Hypothalamus (tissue), 51 donors: ENCODE data around the gene ZNF804A.

ENCODE experiments used
- DNase-seq, 51 donors: peaks; one replicate each; lab custom pipeline; 2025; lab: John Stamatoyannopoulos, UW

ZNF804A gene

DNA sequence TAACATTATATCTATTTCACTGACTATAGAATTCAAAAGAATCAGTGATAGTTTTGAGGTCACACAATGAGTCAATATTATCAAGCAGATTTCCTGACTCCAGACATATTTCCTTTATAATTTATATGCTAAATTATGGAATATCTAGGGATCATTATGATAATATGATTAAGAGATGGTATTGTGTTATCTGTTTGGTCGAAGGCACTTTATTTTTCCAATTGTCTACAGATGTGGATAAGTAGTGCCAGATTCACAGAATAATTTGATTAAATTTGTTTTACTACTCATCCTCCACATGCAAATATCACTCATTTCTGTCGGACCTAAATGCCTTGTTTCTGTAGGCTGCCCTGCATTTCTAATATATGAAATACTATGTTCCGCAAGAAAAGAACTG, 4.4 kb downstream of the ZNF804A start:
- no peak for DNase-seq

DNA sequence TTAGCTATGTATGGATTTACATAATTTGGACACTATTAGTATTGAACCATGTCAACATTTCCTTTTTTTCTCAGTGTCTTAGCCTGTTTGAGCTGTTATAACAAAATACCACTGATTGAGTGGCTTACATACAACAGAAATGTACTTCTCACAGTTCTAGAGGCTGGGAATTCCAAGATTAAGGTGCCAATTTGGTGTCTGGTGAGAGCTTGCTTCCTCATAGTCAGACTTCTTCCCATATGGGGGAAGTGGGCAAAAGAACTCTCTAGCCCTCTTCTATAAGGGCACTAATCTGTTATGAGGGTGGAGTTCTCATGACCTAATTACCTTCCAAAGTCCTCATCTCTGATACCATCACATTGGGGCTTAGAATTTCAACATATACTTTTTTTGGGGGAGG, 12.6 kb downstream of the ZNF804A start:
- DNase-seq: no peak

DNA sequence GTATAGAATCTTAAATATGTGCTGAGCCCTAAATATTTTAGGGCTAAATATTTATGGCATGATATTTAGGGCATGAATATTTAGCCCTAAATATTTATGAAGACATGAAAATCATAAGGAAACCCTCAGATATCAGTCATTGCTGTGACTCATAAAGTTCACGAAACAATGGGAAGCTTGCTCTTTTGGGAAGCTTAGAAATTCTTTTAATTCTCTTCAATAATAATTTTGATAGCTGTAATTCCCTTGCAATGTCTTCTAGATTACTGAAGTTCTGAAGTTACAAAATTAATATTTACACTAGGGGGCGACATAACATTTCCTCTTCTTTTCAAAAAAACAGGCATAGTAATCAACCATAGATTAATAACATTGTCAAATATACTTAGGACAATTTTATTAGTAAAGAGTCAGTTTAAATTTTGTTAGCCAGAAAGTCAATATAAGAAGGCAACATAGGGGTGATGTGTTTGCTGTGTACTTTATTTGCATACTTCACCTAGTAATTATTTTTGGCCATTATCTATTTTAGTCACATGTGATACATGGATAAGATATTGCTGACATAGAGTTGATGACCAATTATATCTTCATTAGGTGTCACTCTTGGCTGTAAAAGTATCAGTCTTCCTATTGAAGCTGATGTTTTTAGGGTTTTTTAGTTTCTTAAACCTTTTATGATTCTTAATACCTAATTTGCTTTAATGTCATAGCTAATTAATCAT, 13.2 kb downstream of the ZNF804A start:
- DNase-seq: no peak

DNA sequence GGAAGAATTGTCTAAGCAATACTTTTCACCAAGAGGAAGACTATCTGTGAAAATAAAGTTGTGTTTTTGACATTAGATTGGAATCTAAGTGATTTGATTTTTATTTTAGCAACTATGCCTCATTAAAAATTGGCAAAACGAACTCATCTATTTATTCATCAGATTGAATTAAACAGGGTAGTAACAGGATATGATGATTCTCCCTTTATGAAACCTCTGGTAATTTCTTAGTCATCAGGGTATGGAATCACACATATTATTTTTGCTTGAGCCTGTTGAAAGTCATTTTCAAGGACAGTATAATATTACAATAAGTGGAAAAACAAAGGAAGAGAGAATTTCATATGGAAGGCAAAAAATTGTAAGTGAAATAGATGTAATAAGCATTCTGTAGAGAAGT, 22.0 kb downstream of the ZNF804A start:
- no peak for DNase-seq

DNA sequence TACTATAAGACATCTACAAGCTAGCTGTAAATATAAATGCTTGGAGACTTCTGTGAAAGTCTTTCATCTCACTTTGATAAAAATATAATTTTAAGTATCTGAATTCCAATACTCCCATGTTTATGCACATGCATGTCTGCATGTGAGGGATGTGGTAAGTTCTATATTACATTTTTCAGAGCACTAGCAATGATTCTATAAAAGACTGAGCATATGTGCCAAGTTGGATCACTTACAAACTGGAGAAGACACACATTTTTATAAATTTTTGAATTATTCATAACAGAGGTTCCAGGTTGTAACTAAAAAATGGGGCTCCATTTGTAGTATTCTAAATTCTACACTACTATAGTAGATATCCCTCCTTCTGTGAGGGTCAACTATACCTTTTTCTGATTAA, 26.0 kb downstream of the ZNF804A start:
- DNase-seq: no peak

DNA sequence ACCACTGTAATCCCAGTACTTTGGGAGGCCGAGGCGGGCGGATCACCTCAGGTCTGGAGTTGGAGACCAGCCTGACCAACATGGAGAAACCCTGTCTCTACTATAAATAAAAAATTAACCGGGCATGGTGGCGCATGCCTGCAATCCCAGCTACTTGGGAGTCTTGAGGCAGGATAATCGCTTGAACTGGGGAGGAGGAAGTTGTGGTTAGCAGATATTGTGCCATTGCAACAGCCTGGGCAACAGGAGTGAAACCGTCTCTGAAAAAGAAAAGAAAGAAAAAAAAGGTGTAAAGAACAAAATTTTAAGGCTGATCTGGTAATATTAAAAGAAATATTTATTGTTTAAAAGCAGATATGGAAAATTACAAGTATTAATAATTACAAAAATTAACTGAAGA, 29.7 kb downstream of the ZNF804A start:
- no peak for DNase-seq

DNA sequence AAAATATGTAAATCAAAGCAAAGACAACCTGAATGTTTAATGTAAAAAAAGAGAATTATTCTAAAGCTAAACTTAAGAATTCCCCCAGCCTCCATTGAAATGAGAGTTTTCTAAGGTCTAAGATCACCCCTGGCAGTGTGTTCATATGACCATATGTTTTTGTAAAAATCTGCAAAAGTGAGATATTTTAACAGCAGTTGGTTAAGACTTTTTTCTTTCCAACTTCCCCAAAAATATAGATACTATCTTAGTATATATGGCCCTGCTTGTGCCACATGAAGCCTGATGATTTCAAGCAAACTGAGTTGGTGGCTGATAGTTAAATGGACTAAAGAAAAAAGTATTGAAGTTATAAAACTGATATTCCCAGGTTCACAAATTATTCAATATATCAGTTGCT, 35.4 kb downstream of the ZNF804A start:
- no peak for DNase-seq

DNA sequence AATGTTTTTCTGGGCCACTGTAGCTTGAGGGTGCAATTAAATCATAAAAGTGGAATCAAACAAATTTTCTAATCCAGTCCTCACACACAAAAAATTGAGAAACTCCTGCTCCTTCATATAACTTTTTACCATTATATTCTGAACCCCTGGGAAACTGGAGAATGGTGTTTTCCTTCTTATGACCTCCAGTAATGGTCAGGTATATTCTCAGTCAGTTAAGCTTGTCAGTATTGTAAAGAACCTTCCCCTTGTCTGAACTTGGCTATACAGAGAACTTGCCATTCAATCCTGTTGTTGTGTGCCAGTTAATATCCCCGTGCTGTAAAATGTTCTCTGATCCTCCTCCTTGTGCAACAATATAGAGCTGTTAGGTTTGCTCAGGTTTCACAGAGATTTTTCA, 39.5 kb downstream of the ZNF804A start:
- DNase-seq: no peak

DNA sequence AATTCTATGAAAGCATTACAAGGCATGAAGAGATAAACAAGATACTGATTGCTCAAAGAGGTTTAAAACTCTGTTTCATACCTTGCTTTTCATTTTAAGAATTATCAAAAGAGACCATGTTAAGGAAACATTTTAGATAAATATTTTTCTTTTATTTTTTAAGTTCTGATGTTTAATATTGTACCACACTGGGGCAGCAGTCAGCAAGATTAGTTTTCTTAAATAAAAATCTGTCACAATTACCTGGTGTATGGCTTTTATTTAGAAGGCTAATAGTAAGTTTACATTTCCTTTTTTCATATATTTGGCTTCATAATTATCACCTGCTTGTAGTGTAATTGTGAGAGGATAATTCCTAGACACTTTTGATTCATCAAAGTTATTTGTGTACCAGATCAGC, 46.4 kb downstream of the ZNF804A start:
- no peak for DNase-seq

DNA sequence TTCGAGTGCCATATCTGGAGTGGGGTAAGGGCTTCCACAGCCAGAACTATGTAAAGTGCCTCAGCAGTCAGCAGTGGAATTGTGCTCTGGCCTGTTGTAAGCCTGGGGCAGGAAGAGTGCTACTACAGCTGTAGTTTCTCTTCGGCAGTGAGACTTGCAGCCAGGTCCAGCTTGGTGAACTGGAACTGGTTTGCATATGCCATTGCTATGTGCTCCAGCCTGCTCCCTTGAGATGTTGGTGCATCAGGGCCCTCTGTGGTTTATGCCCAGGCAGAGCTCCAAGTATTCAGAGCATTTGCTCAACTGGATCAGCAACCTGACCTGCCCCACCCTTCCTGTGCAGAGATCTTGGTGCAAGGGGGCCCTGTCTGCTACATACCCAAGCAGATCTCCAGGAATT, 47.8 kb downstream of the ZNF804A start:
- DNase-seq: no peak

DNA sequence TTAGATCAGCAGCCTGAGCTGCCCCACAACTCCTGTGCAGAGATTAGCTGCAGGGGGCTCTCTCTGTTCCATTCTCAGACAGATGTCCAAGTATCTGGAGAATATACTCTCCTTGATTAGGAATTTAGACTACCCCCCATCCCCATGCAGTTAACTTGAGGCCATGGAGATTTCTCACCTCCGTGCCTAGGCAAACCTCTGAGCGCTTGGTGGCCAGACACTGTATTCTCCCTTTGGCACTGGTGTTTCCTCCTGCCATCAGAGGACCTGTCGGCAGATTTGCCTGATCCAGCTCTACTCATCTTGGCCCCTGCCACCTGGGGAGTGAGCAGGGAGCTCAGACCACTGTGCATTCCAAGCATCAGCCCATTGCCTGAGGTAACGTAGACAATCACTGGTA, 48.3 kb downstream of the ZNF804A start:
- no peak for DNase-seq

DNA sequence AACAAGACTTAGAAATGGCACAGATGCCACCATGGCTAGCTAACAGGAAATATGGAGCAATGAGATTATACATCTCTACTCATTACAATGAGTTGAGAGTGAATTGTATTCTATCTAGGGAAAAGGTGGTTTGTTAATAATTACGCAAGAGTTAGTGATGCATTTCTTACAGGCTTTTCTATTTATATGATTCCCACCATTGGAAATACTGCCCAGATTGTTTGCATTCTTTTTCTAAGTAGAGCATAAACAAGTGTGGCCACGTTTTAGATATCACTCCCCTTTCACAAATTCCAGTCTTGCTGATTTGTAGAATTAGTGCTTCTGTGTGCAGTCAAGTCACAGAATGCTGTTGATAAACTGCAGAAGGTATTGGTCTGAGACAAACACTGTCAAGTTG, 56.6 kb downstream of the ZNF804A start:
- no peak for DNase-seq

DNA sequence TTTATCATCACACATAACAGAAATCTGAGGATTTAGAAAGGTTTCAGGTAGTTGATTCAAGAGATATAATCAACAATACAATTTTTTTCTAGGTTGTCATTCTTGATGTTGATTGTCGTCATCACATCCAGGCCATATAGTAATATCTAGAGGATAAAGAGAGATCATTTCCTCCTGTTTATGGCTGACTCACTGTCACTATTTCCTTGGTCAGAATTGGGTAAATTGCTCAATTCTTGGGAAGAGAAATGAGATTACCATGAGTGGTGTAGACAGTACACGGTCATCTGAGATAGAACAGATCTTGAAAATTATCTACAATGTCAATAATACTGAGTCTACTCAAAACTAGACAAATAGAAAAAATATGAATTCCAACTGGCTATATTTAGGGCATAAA, 78.8 kb downstream of the ZNF804A start:
- no peak for DNase-seq

DNA sequence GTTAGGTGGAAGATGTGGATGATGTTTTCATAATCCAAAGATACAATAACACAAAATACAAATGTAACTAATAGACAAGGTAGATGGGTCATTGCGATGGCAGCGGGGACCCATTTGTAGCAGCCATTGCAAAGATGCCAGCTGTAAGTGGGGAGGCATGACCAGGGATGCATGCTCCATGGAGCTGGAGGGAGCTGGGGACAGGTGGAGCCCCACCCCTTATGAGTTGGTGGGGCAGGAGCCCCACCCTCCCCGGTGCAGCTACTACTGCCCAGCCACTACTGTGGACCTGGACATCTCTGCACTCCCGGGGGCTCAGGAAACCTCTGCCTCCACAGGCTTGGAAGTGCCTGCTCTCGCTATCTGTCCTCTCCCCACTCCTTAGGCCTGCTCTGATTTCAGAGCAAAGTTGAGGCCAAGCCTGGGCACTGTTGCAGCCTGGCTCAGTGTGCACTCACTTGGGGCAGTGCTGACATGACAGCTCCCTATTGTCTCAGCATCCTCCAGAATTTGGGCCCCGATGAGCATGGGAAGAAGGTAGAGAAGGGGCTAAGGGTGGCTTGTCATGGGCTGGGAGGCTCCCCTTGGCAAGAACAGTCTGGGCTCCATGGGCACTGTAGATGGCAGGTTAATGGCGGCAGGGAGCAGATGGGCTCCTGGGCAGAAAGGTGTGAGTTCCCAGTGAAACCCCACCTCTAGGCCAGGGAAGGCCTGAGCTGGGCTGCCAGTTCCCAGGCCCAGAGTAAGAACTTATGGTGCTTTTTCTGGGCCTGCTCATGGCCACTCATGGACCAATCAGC, 81.1 kb downstream of the ZNF804A start:
- no peak for DNase-seq

DNA sequence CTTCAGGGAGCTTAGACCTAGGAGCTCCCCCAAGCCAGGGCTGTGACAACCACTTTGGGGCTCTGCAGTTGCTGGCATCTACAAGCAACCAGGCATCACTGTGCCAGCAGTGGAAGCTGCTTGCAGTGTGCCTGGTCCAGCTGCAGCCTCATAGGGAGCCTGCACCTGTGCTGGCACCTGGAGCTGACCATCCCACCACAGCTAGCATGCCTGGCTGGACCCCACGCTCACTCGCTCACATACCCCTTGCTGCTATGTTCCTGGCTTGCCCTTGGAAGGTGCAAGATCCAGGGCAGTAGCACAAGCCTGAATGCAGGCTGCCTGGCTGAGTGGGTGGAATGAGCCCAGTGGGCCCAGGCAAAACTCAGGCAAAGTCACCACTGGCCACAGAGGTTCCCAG, 82.5 kb downstream of the ZNF804A start:
- DNase-seq: no peak

DNA sequence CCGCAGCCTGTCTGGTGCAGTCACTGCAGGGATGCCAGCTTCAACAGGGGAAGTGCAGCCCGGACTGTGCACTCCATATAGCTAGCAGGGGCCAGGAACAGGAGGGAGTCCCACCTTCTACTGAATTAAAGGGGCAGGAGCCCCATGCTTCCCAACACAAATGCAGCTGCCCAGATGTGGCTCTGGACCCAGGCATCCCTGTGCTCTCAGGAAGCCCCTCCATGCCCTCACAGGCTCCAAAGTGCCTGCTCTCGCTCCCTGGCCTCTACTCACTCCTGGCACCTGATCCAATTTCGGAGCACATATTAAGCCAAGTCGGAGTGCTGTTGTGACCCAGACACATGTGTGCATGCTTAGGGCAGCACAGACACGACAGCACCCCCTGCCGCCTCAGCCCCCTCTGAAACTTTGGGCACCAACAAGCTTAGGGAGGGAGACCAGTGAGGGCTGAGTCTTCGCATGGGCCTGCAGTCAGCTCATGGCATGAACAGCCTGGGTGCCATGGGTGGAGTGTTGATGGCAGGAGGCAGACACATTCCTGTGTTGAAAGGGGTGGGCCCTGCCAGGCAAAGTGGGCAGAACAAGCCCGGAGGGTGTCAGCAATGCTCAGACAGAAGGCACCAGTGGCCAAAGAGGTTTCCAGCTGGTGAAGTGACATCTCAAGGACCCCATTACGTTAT, 83.5 kb downstream of the ZNF804A start:
- no peak for DNase-seq

DNA sequence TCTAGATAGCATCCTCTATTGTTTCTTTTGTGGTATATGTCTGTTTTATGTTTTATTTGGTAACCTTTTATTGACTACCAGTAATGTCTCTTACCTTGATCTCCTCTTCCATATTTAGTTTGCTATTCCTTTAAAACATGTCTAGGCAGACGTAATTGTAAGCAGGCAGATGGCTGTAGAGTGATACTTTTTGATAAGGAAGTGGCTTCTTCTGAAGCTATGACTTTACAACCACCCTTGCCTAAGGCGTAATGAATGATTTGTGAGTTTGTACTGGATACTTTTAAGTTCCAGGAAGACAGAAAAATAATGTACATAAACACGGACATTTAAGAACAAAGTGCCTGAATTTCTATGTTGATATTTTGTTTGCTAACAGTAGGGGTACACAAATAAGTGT, 85.6 kb downstream of the ZNF804A start:
- DNase-seq: no peak

DNA sequence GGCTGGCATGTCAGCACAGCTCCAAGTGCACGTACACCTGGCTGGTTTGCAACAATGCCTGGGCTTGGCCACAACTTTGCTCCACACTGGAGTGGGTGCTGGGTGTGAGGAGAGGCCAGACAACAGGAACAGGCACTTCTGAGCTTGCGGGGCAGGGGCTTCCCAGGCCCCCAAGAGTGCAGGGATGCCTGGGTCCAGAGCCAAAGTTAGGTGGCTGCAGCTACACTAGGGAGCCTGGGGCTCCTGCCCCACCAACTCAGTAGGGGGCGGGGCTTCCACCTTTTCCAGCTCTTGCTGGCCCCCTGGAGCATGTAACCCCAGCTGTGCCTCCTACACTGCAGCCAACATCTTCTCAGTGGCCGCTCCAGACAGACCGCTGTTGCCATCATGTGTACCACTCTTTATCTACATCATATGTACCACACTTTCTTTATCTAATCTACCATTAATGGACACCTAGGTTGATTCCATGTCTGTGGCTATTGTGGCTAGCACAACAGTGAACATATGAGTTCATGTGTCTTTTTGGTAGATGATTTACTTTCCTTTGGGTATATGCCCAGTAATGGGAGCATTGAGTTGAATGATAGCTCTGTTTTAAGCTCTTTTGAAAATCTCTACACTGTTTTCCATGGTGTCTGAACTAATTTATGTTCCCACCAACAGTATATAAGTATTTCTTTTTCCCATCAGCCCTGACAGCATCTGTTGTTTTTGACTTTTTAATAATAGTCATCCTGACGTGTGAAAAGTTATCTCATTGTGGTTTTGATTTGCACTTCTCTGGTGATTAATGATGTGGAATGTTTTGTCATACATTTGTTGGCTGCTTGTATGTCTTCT, 87.9 kb downstream of the ZNF804A start:
- DNase-seq: no peak

DNA sequence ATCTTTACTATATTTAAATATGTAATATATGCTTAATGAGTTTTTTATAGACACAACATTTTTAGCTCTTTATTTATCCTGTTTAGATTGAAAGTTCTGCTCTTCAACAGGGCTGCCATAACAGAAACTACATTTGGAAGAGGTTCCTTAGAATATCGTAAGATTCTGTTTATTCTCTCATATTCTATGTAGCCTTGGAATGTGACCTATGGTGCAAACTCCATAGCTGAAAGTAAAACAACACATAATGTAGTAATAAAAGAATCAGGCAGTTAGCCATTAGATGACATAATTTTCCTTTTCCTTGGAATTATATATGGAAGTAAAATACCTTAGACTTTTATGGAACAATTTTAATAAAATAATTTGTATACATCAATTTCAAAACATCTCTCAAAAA, 91.3 kb downstream of the ZNF804A start:
- DNase-seq: no peak

DNA sequence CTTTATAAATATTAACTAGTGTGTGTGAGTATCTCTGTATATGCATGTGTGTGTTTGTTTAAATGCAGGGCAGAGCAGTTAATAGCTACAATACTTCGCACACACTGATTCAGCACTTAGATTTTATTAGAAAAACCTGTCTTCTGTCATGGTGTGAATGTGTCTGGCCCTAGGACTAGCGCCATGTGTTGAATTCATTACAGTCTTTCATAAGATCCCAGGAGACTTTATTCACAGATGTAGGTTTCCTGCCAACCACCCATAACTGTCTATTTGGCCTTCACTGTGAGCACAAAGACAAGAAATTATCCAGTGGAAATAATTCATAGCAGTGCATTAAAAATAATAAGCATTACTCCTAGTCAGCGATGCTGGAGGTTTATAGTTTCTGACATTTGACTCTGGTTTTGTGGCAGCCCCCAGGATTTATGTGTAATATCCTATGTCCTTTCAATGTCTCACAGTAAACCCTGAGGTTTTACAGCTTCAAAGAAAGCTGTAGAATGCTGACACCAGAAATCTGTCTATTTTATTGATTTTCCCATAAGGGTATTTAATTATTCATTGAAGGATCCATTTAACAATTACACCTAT, 93.9 kb downstream of the ZNF804A start:
- no peak for DNase-seq

DNA sequence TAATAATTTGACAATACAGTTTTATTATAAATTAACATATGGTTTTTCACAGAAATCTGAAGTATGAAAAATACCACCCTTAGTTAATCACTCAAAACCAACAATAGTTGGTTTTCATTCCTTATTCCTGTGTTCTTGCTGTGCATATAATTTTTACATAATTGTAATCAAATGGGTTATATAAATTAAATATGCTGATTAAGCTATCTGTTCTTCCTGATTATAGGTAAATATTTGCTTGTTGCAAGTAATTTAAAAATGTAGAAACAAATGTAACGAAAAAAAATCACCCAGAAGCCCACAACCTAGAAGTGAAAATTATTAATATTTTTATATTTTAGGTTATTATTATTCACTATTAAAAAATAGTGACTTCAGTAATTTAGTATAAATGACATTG, 98.3 kb downstream of the ZNF804A start:
- no peak for DNase-seq
